H1 (cell line): ENCODE measurements around the gene MRPS5. TPM values are rescaled to one million over a fixed set of nuclear protein-coding genes. Genes with fewer than 3 reads are reported as not detected.
A peak's percentile ranks its signal among the peaks of the same experiment; 100 is the strongest.

Experiments used
- CTCF ChIA-PET: fragments of 300-600 bp; sonication (Branson Sonifier 250); formaldehyde crosslinking; loops from one replicate; lab custom pipeline; 2021; ENCODE audit not compliant: partially characterized antibody; lab: Charles Lee
- POLR2A ChIA-PET: fragments of 300-600 bp; sonication (Branson Sonifier 250); formaldehyde crosslinking; loops from one replicate; lab custom pipeline; 2021; ENCODE audit warnings: inconsistent platforms; ENCODE audit not compliant: partially characterized antibody; lab: Charles Lee
- DNase-seq, 2 experiments: peaks; one replicate each; pipeline versions ENCODE4 v3.0.0 to v3.0.0-alpha.2; 2010 to 2022; ENCODE audit warnings: low spot score in 2 of 2, low read depth in 1 of 2, mixed read lengths in 1 of 2
- FAIRE-seq: peaks from 2 replicates; lab custom pipeline; 2011; peaks lifted over from hg19 to GRCh38; lab: Jason Lieb, UNC
- H2AFZ ChIP-seq: 2 replicates; pipeline ENCODE4 v1.8.1; 2012; ENCODE audit warnings: low read length, inconsistent platforms
- H2AK5ac ChIP-seq: 2 replicates; pipeline ENCODE4 v1.6.1; 2013; ENCODE audit warnings: low read depth, low read length
- H2BK120ac ChIP-seq: replicated peaks from 2 replicates; pipeline ENCODE3; 2013; ENCODE audit warnings: low read depth, low read length, inconsistent platforms
- H2BK12ac ChIP-seq: 2 replicates; pipeline ENCODE4 v1.6.1; 2013; ENCODE audit warnings: low read depth, low read length
- H2BK15ac ChIP-seq: 2 replicates; pipeline ENCODE4 v1.6.1; 2013; ENCODE audit warnings: low read length
- H2BK20ac ChIP-seq: 2 replicates; pipeline ENCODE4 v1.6.1; 2013; ENCODE audit warnings: low read length
- H2BK5ac ChIP-seq: 2 replicates; pipeline ENCODE4 v1.6.1; 2013; ENCODE audit warnings: low read depth, low read length
- H3K14ac ChIP-seq: 2 replicates; pipeline ENCODE4 v1.6.1; 2013; ENCODE audit warnings: inconsistent platforms; ENCODE audit not compliant: insufficient read length
- H3K18ac ChIP-seq: 2 replicates; pipeline ENCODE4 v1.6.1; 2013; ENCODE audit warnings: low read length; ENCODE audit errors: extremely low read depth
- H3K23ac ChIP-seq: 2 replicates; pipeline ENCODE4 v1.6.1; 2013; ENCODE audit warnings: inconsistent platforms; ENCODE audit not compliant: insufficient read length
- H3K23me2 ChIP-seq: 2 replicates; pipeline ENCODE4 v1.6.1; 2013; ENCODE audit warnings: low read depth, low read length
- H3K27ac ChIP-seq: 2 replicates; pipeline ENCODE4 v1.6.1; 2011; ENCODE audit warnings: low read depth, low read length, inconsistent platforms
- H3K27me3 ChIP-seq, 4 experiments: replicated peaks in 1 of 4; 1 replicate in 1 of 4; 2 replicates in 3 of 4; pipeline versions ENCODE4 v1.6.1 to v1.8.1; 2011 to 2013; ENCODE audit warnings: low read length in 3 of 4, mild to moderate bottlenecking in 3 of 4, inconsistent platforms in 2 of 4, mixed read lengths in 2 of 4, moderate library complexity in 1 of 4; ENCODE audit not compliant: control insufficient read depth in 3 of 4, insufficient read depth in 3 of 4; ENCODE audit errors: extremely low read depth in 1 of 4
- H3K36me3 ChIP-seq, 4 experiments: 2 replicates each; pipeline versions ENCODE4 v1.6.1 to v1.8.1; 2011 to 2013; ENCODE audit warnings: mild to moderate bottlenecking in 4 of 4, low read length in 3 of 4, moderate library complexity in 2 of 4, control low read depth in 1 of 4, inconsistent platforms in 1 of 4; ENCODE audit not compliant: insufficient read depth in 4 of 4, control insufficient read depth in 2 of 4
- H3K4ac ChIP-seq: replicated peaks from 2 replicates; pipeline ENCODE3; 2013; ENCODE audit warnings: low read length, low read depth, mixed read lengths, inconsistent platforms; ENCODE audit not compliant: insufficient read length
- H3K4me1 ChIP-seq, 4 experiments: replicated peaks in 1 of 4; 1 replicate in 1 of 4; 2 replicates in 3 of 4; pipeline versions ENCODE4 v1.6.1 to v1.8.1; 2011 to 2013; ENCODE audit warnings: low read length in 3 of 4, inconsistent platforms in 2 of 4, mixed read lengths in 1 of 4; ENCODE audit not compliant: insufficient read depth in 4 of 4, control insufficient read depth in 3 of 4
- H3K4me2 ChIP-seq, 2 experiments: 2 replicates each; pipeline versions ENCODE4 v1.6.1 to v1.8.1; 2011 to 2013; ENCODE audit warnings: low read depth in 2 of 2, low read length in 2 of 2, control low read depth in 1 of 2, inconsistent platforms in 1 of 2, mild to moderate bottlenecking in 1 of 2; ENCODE audit not compliant: insufficient read depth in 1 of 2
- H3K4me3 ChIP-seq, 4 experiments: fragments of 200-600, 300-600 bp in 1 of 4; sonication (generic), shearing (Covaris generic), sonication (Bioruptor Twin) in 1 of 4; 2 replicates each; pipeline versions ENCODE4 v1.5.1 to v1.8.1; 2011 to 2016; ENCODE audit warnings: low read length in 4 of 4, low read depth in 3 of 4, control low read depth in 2 of 4, inconsistent platforms in 2 of 4, mild to moderate bottlenecking in 2 of 4, mixed read lengths in 1 of 4, moderate library complexity in 1 of 4; ENCODE audit not compliant: insufficient read depth in 2 of 4; ENCODE audit errors: extremely low read depth in 1 of 4
- H3K56ac ChIP-seq: replicated peaks from 2 replicates; pipeline ENCODE3; 2013; ENCODE audit warnings: low read depth, mild to moderate bottlenecking, mixed read lengths, low read length, inconsistent platforms; ENCODE audit not compliant: insufficient read length
- H3K79me1 ChIP-seq: 2 replicates; pipeline ENCODE4 v1.6.1; 2013; ENCODE audit warnings: low read depth, low read length, control low read depth
- H3K79me2 ChIP-seq, 2 experiments: 2 replicates each; pipeline versions ENCODE4 v1.6.1 to v1.8.1; 2012 to 2013; ENCODE audit warnings: low read length in 2 of 2, mild to moderate bottlenecking in 2 of 2, inconsistent platforms in 1 of 2; ENCODE audit not compliant: insufficient read depth in 2 of 2, control insufficient read depth in 1 of 2
- H3K9ac ChIP-seq, 4 experiments: replicated peaks in 1 of 4; 1 replicate in 1 of 4; 2 replicates in 3 of 4; pipeline versions ENCODE4 v1.6.1 to v1.8.1; 2011 to 2013; ENCODE audit warnings: low read depth in 3 of 4, low read length in 3 of 4, control low read depth in 2 of 4, mild to moderate bottlenecking in 2 of 4, moderate library complexity in 2 of 4, inconsistent platforms in 1 of 4; ENCODE audit errors: extremely low read depth in 1 of 4
- H3K9me3 ChIP-seq, 2 experiments: 2 replicates each; pipeline versions ENCODE4 v1.6.1 to v1.8.1; 2012 to 2013; ENCODE audit warnings: mild to moderate bottlenecking in 2 of 2, moderate library complexity in 2 of 2, control low read depth in 1 of 2, inconsistent platforms in 1 of 2, low read depth in 1 of 2, low read length in 1 of 2, mixed read lengths in 1 of 2; ENCODE audit not compliant: insufficient read depth in 2 of 2
- H4K20me1 ChIP-seq, 2 experiments: replicated peaks in 1 of 2; 2 replicates each; pipeline versions ENCODE3 to v1.8.1; 2011 to 2013; ENCODE audit warnings: inconsistent platforms in 2 of 2, low read length in 2 of 2, mild to moderate bottlenecking in 1 of 2; ENCODE audit not compliant: insufficient read depth in 2 of 2, control insufficient read depth in 1 of 2
- H4K5ac ChIP-seq: 2 replicates; pipeline ENCODE4 v1.6.1; 2013; ENCODE audit warnings: low read length, low read depth, mixed read lengths, inconsistent platforms; ENCODE audit not compliant: insufficient read length
- H4K8ac ChIP-seq: 2 replicates; pipeline ENCODE4 v1.8.0; 2013; ENCODE audit warnings: mild to moderate bottlenecking, moderate library complexity, low read length, inconsistent platforms; ENCODE audit not compliant: insufficient read depth; ENCODE audit errors: extremely low read depth
- H4K91ac ChIP-seq: replicated peaks from 2 replicates; pipeline ENCODE3; 2013; ENCODE audit warnings: low read length, mixed read lengths, inconsistent platforms; ENCODE audit not compliant: insufficient read length
- HDAC2 ChIP-seq, 2 experiments: fragments of 300-600 bp in 1 of 2; sonication (generic) in 1 of 2; IDR thresholded peaks; 2 replicates each; pipeline ENCODE4 v1.6.1; 2011 to 2012; ENCODE audit warnings: low read depth in 2 of 2, low read length in 2 of 2, mild to moderate bottlenecking in 2 of 2, moderate library complexity in 2 of 2, borderline replicate concordance in 1 of 2, inconsistent platforms in 1 of 2
- RAD21 ChIP-seq, 2 experiments: IDR thresholded peaks in 1 of 2; conservative IDR thresholded peaks in 1 of 2; 2 replicates each; pipeline ENCODE4 v1.6.1; 2011; ENCODE audit warnings: low read depth in 2 of 2, low read length in 2 of 2, improper control_type of control experiment in 1 of 2, inconsistent platforms in 1 of 2, mild to moderate bottlenecking in 1 of 2, moderate library complexity in 1 of 2
- TBP ChIP-seq: IDR thresholded peaks from 2 replicates; pipeline ENCODE4 v1.6.1; 2011; ENCODE audit warnings: low read depth, low read length, improper control_type of control experiment
- TEAD4 ChIP-seq: IDR thresholded peaks from 2 replicates; pipeline ENCODE4 v1.6.1; 2012; ENCODE audit warnings: low read depth, low read length, inconsistent platforms, mixed read lengths
- WGBS, 2 experiments: shearing (Covaris generic) in 1 of 2; methylation state at CpG; one replicate each; pipeline versions ENCODE4 v1.1.6 to v1.1.7; 2013 to 2015; ENCODE audit warnings: low lambda C conversion rate in 2 of 2, mixed read lengths in 2 of 2, inconsistent platforms in 1 of 2, low coverage in 1 of 2, missing lambda C conversion rate in 1 of 2; ENCODE audit not compliant: insufficient replicate concordance in 2 of 2, insufficient coverage in 1 of 2, insufficient read length in 1 of 2; ENCODE audit errors: extremely low coverage in 1 of 2, missing lambda C conversion rate in 1 of 2; 5-methylcytosine and 5-hydroxymethylcytosine counted together
- polyA plus RNA-seq, 7 experiments: library from polyadenylated mRNA; depleted of rRNA in 3 of 7; stranded (reverse) in 5 of 7; unstranded in 2 of 7; fragments of >200 nt in 5 of 7; fragments of 200-250 nt in 2 of 7; gene quantifications; 1 replicate in 5 of 7; 2 replicates in 1 of 7; 4 replicates in 1 of 7; pipeline versions ENCODE4 v1.2.1 to v1.2.3, GENCODE V29; 2011 to 2013; ENCODE audit warnings: missing spikeins in 2 of 7, mixed read lengths in 2 of 7
- total RNA-seq: library from RNA; stranded (reverse); fragmentation: NEBNext Ultra II Directional; extraction: Animal tissue kit (Norgen Biotek cat#: 25700); gene quantifications from 2 replicates; pipeline ENCODE4 v1.2.1, GENCODE V29; 2021
- TF ChIP-seq, protein P1 (sequence below), 3 experiments: IDR thresholded peaks; 1 replicate in 2 of 3; 2 replicates in 1 of 3; pipeline versions ENCODE4 v1.5.1 to v1.6.1; 2011; ENCODE audit warnings: low read length in 3 of 3, mild to moderate bottlenecking in 3 of 3, inconsistent platforms in 2 of 3, low read depth in 1 of 3, moderate library complexity in 1 of 3; ENCODE audit not compliant: insufficient read depth in 1 of 3; ENCODE audit errors: control extremely low read depth in 1 of 3

Gene MRPS5
- total and polyA plus RNA-seq, 2 of the 8 experiments (the other 6 are each of a cell fraction or from before 2014, with no cell fraction given): 36.7 to 53.0 TPM

DNA sequence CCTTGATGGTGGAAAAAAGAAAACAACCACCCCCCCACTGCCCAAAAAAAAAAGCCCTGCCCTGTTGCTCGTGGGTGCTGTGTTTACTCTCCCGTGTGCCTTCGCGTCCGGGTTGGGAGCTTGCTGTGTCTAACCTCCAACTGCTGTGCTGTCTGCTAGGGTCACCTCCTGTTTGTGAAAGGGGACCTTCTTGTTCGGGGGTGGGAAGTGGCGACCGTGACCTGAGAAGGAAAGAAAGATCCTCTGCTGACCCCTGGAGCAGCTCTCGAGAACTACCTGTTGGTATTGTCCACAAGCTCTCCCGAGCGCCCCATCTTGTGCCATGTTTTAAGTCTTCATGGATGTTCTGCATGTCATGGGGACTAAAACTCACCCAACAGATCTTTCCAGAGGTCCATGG is 68.1 kb downstream of the MRPS5 start:
- Histone ChIP-seq H2BK20ac (no peak overlapping the region), H3K14ac (no peak overlapping the region), H2AFZ (no peak overlapping the region), H3K18ac (no peak overlapping the region), H3K79me2 (no peaks in the 10 kb centered on the region), H2BK15ac (no peak overlapping the region), H4K8ac (no peak overlapping the region), H3K4me3 (no peak overlapping the region), H3K9ac (no peak overlapping the region), H2BK12ac (no peak overlapping the region), H3K23ac (no peak overlapping the region), H3K56ac (no peak overlapping the region), H3K23me2 (no peaks in the 10 kb centered on the region), H3K4me2 (no peak overlapping the region), H4K5ac (no peak overlapping the region), H2BK120ac (no peak overlapping the region), H2AK5ac (no peak overlapping the region), H3K9me3 (peaks cover 81 to 93% of the 10 kb centered on the region in 2 experiments), H3K79me1 (no peaks in the 10 kb centered on the region), H3K4me1 (no peaks in the 10 kb centered on the region; a peak in 1 of 7 replicates), H3K36me3 (no peaks in the 10 kb centered on the region), H3K4ac (no peak overlapping the region), H4K91ac (no peak overlapping the region), H3K27ac (no peak overlapping the region), H2BK5ac (no peak overlapping the region), H3K27me3 (no peaks in the 10 kb centered on the region), H4K20me1 (no peaks in the 10 kb centered on the region)
- DNase-seq (peak; percentile 31 to 61), FAIRE-seq (no peak)
- ChIA-PET CTCF (interaction anchor here (1.3 to 2.2 kb wide), 4 partner anchors 10 to 62 kb away, joined by 3 to 10 read pairs (median 6); no protein-coding TSS in a partner anchor), POLR2A (no interaction called here)
- TF ChIP-seq RAD21 (IDR thresholded peaks at IDR 0.05 in 1 of 2, conservative IDR thresholded peaks at IDR 0.05 in 1 of 2; ENCODE audit: low read depth in 2 of 2, low read length in 2 of 2) (peak in 1 of 2 experiments; percentile 24; a peak in 2 of 4 replicates), TEAD4 (no peak), HDAC2 (IDR thresholded peaks at IDR 0.05; ENCODE audit: borderline replicate concordance in 1 of 2, low read depth in 2 of 2, low read length in 2 of 2) (no peak), TBP (no peak)
- TF ChIP-seq, protein P1, sequence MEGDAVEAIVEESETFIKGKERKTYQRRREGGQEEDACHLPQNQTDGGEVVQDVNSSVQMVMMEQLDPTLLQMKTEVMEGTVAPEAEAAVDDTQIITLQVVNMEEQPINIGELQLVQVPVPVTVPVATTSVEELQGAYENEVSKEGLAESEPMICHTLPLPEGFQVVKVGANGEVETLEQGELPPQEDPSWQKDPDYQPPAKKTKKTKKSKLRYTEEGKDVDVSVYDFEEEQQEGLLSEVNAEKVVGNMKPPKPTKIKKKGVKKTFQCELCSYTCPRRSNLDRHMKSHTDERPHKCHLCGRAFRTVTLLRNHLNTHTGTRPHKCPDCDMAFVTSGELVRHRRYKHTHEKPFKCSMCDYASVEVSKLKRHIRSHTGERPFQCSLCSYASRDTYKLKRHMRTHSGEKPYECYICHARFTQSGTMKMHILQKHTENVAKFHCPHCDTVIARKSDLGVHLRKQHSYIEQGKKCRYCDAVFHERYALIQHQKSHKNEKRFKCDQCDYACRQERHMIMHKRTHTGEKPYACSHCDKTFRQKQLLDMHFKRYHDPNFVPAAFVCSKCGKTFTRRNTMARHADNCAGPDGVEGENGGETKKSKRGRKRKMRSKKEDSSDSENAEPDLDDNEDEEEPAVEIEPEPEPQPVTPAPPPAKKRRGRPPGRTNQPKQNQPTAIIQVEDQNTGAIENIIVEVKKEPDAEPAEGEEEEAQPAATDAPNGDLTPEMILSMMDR (IDR thresholded peaks at IDR 0.05; ENCODE audit: control extremely low read depth in 1 of 3, insufficient read depth in 1 of 3, low read depth in 1 of 3, low read length in 3 of 3): peak in 2 of 3 experiments; percentile 6 to 17; a peak in 2 of 4 replicates
- 84% methylated on average over 11 of the region's 11 CpGs; no CpG with 5 or more reads in 1 of the 2 experiments for WGBS, 2 experiments
